ENCODE data around the gene TNRC18.
"Not testable (repeated sequence)": the region's sequence is repeated elsewhere in the genome, so short reads cannot be mapped to it uniquely, and the experiment has no call there.

The TNRC18 gene

DNA sequence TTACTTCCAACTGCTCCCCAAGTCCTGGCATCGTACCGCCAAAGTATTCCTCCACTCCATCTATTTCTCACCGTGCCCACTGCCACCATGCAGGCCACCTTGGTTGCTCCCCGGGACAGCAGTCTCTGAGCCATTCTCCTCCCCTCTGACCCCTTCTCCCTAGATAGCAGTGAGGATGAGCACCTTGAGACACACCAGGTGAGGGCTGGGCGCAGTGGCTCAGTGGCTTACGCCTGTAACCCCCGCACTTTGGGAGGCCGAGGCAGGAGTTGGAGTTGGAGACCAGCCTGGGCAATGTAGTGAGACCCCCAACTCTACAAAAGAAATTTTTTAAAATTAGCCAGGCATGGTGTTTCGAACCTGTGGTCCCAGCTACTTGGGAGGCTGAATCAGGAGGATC, 136.7 kb downstream of the TNRC18 start:
- DNase-seq, result no peak

DNA sequence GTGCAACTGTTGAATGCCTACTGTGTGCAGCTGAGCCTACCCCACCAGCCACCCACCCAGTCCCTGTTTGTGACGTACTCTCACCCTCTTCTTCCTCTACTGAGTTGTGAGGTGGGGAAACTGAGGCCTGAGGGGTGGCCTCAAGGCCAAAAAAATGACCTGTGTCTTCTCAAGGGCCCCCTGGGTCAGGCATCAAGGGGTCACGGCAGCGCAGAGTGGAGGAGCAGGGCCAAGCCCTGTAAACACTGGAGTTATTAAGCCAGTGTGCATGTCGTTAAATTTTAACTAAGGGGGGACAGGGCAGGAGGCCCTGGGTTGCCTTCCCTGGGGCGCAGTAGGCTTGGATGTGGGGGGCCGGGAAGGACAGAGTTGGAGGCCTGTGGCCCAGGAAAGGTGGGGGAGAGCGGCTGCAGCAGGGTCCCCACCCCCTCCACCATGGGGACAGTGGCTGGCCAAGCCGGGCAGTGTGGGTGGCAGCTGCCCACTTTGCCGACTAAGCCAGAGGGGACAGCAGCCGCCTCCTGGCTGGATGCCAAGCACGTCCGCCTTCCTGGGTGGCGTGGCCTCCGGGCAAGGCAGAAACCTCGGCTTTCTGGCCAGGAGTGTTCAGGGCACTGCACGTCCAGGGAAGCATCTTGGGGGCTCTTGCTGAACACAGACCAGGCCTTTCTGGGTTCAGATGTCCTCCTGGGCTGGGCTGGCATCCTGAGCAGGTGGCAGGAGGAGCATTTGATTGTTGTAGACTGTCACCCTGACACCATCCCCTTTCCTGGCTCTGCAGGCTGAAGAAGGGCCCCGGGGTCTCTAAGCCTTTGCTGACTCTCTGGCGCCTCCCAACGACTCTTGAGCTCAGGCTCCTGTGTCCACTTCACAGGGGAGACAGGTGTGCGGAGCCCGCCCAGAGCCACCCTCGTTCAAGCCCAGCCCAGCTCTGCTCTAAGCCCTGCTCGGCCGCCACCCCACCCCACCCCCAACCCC, 139.0 kb downstream of the TNRC18 start:
- peak; percentile 87 for DNase-seq

DNA sequence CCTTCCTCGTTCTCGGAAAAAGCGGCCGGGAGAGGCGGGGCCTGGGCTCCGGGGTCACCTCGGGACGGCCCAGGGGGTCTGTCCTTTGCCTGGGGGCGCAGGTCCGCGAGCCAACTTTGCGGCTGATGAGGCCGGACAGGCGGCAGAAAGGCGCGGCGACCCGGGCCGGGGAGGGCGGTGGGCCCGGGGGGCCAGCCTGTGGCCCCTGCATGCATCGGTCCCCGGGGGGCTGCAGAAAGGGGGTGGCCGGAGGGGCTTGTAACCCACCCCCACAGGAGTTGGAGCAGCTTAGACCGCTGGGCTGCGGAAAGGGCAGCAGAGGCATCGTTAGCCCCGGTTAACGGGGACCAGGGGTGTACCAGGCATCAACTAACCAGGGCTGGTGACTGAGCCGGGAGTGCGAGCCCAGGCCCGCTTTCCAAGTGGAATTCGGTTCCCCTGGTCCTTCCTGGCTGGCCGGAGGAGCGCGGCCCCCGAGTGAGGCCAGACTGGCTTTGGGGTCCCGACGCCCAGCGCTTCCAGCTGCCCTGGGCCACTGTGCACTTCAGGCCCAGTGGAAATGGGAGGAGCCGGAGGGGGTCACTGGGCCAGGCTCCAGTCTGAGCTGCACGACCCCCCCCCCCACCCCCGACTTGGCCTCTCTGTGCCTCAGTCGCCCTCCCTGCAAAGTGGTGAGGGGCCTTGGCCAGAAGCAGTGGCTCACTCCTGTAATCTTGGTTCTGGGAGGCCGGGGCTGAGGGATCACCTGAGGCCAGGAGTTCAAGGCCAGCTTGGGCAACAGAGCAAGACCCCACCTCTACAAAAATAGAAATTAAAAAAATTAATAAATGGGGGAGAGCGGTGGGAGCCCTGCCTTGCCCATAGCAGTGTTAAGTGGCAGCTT, 140.0 kb downstream of the TNRC18 start:
- DNase-seq, result no peak

DNA sequence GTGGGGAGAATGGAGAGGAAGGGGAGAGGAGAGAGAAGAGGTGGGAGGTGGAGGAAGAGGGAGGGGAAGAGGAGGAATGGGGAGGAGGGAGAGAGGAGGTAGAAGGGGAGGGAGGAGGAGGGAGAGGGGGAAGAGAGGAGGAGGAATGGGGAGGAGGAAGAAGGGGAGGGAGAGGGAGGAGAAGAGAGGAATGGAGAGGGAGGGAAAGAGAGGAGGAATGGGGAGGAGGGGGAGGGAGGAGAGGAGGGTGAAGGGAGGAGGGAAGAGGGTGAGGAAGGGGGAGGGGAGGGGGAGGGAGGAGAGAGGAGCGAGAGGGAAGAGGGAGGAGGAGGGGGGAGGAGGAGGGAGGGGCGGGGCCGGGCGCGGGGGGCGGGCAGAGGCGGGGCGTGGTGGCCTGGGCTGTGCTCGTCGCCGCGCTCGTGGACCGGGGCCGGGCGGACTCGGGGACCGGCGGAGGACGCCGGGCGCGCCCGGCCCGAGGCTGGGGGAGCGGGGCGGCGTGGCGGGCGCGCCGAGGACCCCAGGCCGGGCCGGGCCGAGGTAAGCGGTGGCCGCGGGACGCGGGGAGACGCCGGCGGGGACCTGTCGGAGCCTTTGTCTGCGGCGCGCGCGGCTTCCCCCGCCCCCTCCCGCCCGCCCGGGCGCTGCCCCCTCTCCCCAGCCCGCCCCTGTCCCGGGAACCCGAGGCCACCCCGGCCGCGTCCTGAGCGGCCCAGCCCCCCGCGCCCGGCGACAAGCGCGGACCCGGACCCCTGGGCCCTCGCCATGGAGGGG, 140.9 kb downstream of the TNRC18 start, which contains the start of gene SLC29A4:
Gene SLC29A4, plus strand, starts transcription at position 401 of the 774 bp plus-strand sequence. CDS start 4,874 bp downstream, outside the sequence.
- peak; percentile 57 for DNase-seq

DNA sequence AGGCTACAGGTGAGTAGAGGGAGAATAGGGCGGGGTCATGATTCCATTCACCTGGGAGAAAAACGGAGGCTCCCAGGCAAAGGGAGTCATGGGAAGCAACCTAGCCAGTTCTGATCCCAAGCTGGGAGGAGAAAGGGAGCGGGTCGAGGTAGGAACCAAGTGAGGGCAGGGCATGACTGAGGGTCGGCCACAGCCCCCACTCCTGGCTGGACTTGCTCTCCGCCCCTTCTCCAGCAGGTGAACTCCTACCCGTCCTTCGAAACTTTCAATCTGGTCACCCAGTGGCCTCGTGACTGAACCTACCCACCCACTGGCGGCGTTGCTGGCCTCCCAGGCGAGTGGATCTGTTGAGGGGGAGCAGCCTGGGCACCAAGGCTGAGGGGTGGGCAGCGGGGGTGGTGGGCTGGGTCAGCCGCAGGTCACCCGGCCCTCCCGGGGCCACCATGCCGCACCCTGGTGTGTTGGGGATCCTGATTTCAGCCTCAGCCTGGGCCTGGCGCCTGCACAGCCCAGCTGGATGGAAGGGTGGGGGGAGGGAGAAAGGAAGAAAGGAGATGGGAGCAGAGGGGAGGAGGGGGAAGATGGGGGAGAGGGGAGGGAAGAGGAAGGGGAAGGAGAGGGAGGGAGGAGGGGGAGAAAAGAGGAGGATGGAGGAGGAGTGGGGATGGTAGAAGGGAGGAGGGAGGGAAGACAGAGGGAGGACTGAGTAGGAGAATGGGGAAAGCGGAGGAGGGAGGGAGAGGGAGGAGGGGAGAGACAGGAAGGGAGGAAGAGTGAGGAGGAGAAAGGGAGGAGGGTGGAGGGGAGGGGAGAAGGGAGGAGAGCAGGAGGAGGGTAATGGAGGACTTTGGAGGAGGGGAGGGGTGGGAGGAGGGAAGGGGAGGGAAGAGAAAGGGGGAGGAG, 141.8 kb downstream of the TNRC18 start:
- DNase-seq, result peak; percentile 54

DNA sequence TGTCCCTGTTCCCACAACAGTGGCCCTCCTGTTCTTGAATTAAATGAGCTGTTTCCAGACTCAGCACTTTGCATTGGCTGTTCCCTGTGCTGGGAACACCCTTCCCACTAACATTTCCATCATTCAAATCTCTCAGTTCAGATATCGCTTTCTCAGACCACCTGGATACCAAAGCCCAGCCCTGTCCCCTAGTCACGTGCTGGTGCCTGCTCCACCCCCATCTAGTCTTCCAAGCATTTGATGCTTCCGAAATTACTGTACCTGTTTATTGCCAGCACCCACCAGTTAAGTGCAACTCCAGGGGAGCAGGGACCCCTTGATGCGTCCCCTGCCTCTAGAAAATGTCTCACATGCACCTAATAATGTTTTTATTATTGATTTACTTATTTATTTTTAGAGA, 143.9 kb downstream of the TNRC18 start:
- DNase-seq, result no peak

DNA sequence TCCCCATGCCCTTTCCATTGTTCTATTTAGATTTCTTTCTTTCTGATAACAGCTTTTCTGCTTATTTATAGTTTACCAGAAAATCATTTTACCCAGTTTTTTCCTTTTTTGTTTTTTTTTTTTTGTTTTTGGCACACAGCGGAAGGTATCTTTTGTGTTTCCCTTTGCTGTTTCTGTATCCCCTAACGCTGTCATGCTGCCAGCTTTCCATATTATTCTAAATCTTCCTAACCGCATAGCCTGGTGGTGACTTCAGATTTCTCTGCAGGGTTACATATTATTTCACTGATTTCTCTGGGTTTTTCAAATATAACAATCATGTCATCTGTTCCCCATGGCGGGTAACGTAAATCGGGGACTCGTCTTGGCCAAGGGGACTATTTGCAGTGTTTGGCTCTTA, 144.9 kb downstream of the TNRC18 start:
- DNase-seq, result no peak

DNA sequence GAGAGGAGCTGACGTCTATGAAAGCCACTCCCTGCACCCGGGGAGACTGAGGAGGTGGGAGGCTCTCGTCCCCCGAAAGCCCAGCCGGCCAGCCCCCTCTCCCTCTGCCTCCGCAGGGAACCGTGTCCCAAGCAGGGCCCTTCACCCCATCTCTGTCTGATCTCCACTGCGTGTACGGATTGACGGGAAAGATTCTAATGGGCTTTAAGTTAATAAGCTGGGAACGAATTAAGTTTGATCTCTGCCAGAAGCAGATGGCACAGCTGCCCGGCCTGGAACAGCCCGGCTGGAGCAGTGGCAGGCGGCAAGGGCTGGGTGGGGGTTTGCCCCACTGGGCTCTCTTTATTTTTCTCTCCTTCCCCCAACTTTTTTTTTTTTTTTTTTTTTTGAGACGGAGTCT, 147.0 kb downstream of the TNRC18 start:
- DNase-seq, result no peak

DNA sequence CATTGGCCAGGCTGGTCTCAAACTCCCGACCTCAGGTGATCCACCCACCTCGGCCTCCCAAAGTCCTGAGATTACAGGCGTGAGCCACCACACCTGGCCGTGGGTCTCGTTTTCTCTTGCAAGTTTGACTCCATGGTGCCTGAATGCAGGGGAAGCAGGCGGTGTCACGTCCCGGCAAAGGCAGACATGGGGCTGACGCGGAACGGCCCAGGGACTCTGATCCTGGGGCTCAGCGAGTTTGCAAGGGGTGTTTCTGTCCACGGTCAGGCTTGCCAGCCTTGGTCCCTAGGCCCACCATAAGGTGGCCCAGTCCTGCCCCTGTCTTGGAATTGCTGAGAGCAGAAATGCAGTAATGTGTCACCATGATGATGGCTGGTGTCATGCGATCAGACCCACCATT, 147.5 kb downstream of the TNRC18 start:
- peak; percentile 43 for DNase-seq

DNA sequence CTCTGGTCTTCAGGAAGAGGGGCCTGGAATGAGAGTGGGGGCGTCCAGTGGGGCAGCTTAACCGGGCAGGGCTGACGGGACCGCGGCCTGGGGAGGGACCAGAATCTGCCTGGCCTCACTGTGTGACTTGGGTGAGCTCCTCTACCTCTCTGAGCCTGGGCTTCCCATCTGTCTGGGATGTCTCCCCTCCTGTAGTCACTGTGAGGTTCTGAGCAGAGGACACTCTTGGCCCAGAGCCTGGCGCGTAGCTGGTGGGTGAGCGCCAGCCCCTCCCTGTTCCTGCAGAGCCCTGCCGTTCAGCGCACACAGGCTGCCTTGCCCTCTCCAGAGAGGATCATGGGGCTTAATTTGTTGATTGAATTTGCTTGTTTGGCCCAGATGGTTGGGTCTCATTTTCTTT, 148.1 kb downstream of the TNRC18 start:
- not testable (repeated sequence) for DNase-seq

DNA sequence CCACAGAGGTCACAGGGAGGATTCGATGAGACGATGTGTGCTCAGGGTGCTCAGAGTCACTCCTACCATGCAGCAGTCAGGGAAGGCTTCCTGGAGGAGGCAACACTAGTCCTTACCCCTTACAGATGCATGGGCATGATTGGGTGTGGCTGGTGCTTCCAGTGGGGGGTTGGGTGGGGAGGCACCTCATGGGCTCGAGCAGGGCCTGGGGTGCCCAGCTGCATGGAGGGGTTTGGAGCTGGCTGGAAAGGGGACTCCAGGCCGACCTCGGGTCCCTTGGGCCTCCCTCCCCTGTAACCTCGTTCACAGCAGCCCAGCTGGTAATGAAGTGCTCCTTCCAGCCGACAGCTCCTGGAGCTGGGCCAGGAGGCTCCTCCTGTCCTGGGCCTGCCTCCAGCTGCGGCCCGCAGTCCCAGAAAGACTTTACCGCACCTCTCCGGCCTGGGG, 148.6 kb downstream of the TNRC18 start:
- not testable (repeated sequence) for DNase-seq

DNA sequence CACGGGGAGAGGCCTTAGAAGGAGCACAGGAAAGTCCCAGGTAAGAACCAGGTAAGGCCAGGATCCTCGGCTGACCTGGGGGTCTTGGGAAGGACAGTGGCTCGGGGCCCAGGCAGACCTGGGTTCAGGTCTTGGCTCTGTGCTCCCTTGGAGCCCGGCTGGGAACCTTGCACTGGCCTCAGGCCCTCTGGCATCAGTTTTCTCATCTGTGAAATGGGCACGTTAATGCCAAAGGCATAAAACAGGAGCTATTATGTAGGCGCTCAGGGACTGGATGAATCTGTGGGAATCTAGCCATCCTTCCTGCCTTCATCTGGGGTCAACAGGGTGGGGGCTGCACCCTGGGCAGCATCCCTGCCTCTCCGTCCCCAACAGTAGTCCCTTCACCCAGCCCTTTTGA, 149.2 kb downstream of the TNRC18 start:
- peak; percentile 35 for DNase-seq

DNA sequence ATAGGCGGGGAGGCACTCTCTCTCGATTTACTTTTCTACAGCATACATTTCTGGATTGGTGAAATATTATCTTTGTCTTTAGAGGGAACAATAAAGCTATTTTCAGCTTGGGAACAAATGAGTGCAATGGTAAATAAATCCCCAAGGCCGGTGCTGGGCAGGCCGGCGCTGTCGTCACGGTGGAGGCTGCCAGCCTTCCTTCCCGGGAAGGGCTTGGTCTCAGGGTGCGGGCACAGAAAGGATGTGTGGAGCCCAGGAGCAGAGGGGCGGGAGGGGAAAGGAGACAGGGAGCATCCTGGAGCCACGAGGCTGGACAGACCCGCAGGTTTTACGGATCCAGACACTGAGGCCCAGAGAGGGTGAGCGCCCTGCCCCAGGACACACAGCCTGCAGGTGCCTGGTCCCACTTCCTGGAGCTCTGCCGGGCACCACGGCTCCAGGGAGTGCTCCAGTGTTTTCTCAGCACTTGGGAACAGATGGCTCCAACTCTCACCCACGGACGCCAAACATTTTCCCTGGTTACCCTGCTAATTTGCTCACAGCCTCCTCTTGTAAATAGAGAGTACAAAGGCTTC, 149.7 kb downstream of the TNRC18 start:
- peak; percentile 31 for DNase-seq

DNA sequence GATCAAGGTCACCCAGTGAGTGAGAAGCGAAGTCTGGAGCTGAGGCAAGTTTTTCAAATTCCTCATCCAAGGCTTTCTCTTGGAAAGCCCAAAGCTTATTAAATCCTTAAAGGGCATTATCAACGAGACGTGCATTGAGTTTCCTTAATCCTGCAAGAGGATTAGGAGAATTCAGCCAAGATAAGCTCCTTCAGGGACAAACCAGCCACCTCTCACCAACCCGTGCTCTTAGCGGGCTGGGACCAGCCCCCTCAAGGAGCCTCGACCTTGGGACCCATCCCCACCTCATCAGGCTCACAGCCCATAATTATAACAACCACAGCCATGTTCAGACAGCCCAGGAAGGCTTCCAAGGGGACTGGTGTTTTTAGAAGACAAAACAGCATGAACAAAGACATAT, 152.8 kb downstream of the TNRC18 start:
- DNase-seq, result peak; percentile 39

DNA sequence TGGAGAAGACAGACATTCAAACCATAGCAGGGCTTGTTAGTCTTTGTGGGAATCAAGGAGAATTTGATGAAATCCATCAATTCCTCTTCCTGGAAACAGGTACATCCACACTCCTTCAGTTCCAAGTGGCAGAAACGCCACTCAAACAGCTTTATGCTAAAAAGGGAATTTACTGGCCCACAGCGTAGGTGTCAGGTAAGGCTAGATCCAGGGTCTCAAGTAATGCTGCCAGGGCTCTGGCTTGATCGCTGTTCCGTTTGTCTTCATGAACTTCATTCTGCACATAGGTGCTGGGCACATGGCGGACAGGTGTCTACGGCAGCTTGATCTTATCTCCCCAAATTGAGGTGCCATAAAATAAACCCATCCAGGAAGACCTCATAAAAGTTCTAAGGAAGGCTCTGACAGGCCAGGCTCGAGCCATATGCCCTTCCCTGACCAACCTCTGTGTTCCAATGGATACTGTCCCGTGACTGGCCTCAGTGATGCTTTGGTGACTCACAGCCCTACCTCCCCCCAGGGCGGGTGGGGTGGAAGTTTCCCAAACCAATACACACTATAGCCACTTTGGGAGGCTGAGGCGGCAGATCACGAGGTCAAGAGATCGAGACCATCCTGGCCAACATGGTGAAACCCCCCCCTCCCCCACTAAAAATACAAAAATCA, 153.5 kb downstream of the TNRC18 start:
- peak; percentile 58 for DNase-seq

DNA sequence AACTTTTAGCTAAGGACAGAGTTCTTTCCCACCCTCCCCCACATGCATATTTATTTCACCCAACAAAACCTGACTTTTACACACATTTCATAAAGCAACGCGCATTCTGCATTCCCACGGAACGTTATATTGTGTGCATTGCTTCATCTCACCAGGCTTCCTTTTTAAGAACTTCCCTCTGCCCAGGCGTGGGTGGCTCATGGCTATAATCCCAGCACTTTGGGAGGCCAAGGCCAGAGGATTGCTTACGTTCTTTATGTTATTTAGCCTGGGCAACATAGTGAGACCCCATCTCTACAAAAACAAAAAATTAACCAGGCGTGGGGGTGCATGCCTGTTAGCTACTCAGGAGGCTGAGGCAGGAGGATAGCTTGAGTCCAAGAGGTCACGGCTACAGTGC, 155.8 kb downstream of the TNRC18 start:
- DNase-seq, result not testable (repeated sequence)

DNA sequence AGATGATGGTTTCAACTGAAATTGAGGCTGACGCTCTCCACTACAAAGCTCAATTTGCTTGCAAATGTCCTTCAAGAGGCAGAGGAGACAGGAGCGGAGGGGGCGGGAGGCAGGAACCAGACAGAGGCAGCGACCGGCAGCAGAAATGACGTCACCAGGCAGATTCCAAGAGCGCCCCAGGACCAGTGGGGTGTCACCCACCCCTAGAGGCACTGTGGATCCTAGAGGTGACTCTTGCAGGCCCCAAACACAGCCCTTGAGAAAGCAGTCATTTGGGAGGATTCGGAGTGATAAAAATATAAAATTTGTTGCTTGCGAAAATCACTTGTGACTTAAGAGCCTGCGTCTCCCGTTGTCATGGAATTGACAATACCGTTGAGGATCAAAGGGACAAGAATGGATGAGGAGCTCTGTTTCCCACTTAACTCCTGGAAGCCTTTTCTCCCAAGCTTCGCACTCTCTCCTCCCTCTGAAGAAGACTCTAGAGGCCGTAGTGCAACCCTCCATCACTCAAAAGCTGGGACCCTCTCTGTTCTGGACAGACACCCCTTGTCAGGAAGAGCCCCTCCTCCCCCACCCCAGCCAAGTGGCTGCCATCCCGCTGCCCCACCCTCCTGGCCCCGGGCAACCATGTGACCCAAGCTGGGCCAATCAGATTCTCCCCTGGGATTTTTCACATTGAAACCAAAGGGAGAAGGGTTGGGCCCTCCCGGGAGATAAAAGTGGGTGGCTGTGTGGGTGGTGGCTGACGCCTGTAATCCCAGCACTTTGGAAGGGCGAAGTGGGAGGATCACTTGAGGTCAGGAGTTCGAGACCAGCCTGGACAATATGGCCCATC, 157.2 kb downstream of the TNRC18 start:
- peak; percentile 68 for DNase-seq

DNA sequence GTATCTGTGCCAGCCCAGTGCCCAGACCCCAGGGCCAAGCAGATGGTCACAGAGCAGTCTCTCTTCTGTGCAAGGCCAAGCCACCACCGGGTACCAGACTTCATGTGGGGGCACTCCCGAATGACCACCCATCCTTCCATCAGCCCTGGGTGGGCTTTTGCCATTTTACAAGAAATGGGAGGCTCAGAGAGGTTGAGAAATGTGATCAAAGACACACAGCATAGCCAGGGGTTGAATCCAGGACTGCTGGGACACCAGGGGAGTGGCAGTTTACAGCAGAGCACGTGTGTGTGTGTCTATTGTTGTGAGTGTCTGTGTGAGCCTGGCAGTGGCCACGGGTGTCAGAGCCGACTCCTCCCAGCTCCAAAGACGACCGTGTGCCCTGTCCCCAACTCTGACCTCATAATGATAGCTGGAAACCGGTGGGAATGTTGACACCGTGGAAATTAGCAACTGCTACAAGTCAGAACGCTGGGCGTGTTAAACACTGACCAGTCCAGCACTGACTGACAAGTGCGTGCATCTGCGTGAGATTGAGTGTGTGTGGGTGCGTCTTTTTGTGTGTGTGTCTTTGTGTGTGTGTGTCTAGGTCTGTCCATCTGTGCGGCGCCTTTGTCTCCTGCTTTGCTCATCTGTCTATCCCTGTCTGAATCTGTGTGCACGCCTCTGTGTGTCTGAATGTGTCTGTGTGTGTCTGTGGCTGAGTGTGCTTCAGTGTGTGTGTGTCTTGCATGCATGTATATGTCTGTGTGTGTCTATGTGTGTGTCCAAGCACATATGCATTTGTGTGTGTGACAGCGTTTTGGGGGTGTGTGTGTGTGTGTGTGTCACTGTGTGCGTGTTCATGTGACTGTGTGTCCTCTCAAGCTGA, 158.1 kb downstream of the TNRC18 start:
- DNase-seq, result peak; percentile 49

DNA sequence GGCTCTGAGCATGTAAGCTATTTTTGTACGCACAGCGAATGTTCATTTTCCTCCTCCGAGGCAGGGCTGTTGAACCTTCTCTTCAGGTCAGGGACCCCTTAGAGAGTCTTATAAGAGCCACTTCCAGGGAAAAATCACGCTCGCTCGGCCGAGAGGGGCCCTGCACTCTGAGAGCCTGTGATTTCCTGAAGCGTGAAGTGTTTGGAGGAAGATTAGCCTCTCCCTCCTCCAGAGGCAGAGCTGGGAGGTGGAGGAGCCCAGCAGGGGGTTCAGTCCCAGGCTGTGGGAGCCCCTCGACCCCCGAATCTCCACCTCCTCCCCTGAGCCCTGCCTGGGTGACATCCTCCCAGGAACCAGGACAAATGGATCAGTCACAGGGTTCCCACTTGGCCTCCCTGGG, 160.6 kb downstream of the TNRC18 start:
- DNase-seq, result not testable (repeated sequence)
